ENCODE results near the gene IRF4.
"Not testable (repeated sequence)": the region's sequence is repeated elsewhere in the genome, so short reads cannot be mapped to it uniquely, and the experiment has no call there.

IRF4 gene

DNA sequence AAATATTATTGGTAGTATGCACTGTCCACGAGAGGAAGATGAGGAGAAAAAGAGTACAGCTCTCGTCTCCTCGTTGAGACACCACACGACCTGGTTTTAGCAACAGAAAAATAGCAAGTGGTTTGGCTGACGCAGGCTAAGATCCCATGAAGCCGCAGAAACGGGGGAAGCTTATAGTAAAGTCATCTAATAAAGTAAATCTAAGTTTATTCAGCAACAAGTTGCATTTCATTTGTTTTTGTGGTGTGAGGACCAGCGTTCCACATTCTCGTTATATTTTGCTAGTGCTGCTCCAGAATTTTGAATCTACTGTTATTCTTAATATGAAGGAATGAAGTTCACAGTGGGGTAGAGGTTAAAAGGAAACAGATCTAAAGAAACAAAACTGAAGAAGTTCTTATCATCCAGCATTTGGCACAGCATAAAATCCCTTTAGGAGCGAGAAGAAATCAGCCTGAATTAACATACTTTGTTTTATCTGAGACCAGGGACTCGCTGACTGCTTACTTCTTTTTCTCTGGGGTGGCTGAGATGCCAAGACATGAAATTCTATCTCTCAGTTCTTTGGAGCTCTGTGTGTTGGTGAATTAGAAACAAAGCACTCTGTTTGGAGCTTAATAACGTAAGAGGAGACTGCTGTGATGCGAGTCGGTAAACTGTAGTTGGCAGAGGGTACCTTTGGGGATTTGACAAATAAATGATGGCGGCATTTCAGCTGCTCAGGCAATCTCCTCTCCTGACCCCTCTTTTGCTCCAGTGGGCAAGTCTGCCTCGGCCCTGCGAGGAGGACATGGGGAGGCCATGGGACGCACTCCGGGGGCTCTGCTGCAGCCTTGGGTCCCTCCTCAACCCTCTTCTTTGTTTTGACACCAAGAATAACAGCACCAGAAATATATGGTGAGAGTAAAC is 24.9 kb upstream of the IRF4 start:
- no peak for DNase-seq

- no peak for DNase-seq
Measured at GRCh38 chr6:367298-367794, 24.2 kb upstream of the IRF4 start.

GRCh38 chr6:367891-368630 is 23.5 kb upstream of the IRF4 start:
- DNase-seq = no peak

DNA sequence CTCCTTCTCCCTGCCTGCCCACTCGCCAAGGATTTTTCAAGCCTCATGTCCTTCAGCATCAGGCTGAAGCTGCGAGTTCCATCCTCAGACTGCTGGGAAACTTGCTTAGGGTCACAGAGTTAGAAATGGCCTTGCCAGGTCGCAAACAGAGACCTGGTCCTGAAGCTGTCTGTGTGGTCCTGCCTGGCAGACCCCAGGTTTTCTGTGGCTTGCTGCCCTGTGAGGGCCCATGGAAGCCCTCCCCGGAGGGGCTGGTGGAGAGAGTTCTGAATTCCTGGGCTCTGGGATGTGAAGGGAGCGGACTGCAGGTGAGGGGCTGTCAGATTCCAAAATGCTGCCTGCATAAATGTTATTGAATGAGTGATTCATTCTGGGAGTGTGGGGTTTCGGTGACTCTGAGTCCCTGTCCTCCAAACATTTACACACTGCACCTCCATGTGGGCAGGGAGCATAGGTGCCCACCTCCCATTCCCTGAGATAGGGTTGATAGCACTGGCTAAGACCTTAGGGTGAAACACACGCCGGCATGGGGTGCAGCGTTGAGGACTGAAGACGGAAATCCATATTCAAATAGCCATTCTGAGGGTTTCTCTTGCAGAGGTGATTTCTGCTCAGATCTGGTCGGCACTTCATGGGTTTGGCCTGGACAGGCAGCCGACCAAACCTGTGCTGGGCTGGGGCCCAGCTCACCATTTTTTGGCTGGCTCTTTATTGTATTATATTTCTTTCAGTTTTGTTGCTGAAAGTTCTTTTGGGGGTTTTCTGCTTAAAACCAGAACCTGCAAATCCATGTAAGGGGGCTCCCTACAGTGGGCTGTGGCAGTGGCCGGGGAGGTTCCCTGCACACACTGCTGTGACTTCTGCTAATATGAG is 21.8 kb upstream of the IRF4 start:
- DNase-seq = no peak

GRCh38 chr6:370555-370954 is 21.0 kb upstream of the IRF4 start:
- DNase-seq = no peak

DNA sequence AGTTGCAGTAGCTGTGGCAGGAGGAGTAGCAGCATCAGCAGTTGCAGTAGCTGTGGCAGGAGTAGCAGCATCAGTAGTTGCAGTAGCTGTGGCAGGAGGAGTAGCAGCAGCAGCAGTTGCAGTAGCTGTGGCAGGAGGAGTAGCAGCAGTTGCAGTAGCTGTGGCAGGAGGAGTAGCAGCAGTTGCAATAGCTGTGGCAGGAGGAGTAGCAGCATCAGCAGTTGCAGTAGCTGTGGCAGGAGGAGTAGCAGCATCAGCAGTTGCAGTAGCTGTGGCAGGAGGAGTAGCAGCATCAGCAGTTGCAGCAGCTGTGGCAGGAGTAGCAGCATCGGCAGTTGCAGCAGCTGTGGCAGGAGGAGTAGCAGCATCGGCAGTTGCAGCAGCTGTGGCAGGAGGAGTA is 19.7 kb upstream of the IRF4 start:
- not testable (repeated sequence) for DNase-seq

- DNase-seq = no peak
Measured at GRCh38 chr6:372336-372911, 19.1 kb upstream of the IRF4 start.

- DNase-seq = no peak
Measured at GRCh38 chr6:373031-373430, 18.5 kb upstream of the IRF4 start.

DNA sequence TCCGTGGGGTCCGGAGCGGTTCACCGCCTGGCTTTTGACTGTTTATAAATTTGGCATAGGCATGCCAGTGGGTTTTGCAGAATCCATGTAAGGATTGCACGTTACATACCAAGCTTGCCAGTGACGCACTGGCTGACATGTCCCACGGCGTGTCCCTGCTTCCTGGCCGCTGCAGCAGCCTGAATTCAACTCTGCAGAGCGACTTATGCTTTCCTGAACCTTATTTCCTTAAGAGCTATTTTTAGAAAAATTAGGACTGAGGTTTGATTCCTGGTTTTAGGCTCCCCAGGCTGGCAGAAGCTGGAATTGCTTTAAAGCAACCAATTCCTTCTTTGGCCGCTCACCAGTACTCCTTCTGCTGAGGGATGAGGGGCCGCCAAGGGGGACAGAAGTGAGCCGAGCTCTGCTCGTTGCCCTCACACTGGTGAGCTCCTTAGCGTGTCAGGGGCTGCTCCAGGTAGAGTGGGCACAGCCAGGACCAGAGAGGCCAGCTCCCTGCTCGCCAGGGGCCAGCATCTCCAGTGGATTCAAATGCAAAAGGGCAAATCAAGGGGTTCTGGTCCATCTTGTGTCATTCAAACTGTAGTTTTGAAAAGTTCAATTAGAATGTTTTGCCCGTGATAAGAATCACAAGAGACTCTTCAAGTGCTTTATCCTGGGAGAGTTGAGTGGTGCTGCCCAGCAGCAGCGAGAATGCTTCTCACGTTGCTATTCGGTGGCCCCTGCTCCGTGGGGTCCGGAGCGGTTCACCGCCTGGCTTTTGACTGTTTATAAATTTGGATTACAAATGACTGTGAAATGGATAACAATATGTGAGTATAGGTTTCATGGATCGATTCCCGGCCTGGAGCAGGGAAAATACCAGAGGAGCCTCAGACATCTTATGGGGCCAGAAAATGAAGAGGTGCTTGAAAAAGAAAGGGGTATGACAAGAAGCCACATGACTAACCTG is 17.5 kb upstream of the IRF4 start:
- no peak for DNase-seq

DNA sequence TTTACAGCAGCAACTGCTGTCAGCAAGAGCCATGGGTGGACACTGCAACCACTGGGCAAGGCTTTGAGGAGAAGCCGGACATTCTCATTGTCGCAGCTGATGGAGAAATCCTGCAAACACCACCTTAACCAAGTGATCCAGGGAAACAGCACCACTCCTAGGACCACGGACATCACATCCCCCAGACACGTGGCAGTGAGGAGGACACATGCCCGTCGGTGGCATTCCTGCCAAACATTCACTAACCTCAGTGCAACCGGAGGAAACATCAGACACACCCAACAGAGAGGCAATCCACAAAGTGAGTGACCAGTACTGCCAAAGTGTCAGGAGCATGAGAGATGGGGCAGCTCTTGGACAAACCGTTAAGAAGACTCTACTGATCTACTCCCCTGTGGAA is 16.6 kb upstream of the IRF4 start:
- no peak for DNase-seq

- no peak for DNase-seq
Measured at GRCh38 chr6:376827-377640, 14.5 kb upstream of the IRF4 start.

DNA sequence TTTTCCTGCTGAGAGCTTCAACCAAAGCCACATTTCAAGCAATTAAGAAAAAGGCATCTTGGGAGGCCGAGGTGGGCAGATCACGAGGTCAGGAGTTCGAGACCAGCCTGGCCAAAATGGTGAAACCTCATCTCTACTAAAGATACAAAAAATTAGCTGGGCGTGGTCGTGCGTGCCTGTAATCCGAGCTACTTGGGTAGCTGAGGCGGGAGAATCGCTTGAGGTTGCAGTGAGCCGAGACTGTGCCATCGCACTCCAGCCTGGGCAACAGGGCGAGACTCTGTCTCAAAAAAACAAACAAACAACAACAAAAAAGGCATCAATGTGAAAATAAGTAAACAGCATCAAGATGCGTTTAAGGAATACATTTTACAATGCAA is 13.9 kb upstream of the IRF4 start:
- DNase-seq = not testable (repeated sequence)

DNA sequence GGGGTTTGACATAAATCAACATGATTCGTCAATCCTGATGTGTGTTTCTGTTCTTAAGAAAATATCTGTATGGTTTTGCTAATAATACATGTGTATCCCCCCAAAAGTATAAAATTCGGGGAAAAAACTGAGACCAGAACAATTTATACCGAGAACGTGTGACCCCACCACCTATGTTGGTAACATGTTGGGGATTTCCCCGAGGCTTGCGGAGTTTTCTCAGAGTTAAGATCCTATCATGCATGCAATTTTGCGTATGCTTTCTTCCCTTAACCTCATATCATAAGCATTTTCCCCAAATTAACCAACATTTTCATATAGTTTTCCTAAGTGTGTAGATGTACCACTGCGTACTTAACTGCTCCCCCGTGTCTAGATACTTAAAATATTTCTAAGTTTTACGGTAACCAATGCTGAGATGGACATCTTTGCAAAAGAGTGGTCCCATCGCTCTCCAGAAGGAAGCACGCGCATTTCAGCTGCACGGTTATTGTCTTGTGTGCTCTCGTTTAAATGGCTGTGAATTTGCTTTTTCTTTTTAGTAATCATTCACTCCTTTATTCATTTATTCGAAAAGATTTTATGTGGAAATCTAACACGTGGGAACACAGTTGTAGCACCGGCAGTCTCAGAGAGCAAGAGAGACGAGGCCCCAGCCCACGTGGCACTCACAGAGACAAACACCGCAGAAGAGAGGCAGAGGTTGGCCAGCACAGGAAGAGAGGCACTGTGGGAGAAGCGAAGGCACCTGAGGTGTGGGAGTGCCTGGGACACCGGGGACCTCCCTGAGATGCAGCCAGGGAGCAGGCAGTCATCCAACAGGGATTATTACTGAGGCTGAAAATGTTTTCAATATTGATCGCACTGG is 13.2 kb upstream of the IRF4 start:
- no peak for DNase-seq

DNA sequence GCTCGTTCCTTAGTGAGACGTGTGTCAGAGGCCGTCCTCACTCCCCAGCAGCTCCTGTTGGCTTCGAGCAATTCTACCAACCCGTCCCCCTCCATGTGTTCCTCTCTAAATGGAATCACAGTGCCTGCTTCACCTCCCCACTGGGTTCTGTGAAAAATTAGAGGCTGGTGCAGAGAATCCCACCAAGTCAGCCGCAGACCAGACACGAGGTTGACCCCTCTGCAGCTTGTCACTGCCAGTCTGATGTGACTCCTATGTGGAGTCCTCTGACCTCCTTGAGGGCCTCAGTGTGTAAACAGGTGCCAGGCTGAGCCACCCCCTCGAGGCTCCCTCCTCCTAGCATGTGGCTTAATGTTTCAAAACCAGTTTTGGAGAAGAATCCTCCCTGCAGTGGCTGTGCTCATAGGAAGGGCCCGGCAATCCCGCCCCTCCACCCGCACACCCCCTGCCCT is 12.6 kb upstream of the IRF4 start:
- DNase-seq = no peak

DNA sequence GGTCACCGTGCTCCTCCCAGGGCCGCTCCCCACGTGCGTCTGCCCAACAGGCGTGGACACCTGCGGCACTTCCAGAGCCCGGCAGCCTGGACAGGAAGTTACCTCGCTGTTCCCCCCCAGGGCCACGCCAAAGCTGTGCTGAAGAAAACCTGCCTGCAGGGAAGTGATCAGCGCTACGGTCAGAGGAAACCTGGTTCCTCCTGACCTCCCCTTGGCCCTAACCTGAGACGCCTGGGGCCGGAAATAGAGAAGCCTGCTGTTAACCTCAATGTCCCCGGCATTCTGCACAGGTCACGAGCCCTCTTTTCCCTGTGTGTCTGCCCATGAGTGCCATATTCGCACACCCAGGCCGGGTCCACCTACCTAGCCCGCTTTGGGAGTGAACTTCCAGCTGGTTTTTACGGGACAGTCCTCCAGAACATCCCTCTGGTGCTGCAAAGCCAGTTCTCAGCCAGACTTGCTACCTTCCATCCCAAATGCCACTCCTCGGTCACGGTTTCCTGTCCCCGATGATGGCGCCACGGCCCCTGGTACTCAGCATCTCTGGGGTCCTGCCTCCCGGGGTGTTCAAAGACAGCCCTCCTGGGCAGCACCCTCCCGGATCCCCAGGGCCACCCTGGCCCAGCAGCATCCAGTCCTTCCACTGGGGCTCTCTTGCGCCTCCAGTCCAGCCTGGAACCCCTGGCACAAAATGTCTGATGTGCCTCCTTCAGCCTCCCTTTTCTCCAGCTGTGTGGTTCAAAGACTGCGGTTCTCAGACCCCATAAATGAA is 12.0 kb upstream of the IRF4 start:
- DNase-seq = no peak

DNA sequence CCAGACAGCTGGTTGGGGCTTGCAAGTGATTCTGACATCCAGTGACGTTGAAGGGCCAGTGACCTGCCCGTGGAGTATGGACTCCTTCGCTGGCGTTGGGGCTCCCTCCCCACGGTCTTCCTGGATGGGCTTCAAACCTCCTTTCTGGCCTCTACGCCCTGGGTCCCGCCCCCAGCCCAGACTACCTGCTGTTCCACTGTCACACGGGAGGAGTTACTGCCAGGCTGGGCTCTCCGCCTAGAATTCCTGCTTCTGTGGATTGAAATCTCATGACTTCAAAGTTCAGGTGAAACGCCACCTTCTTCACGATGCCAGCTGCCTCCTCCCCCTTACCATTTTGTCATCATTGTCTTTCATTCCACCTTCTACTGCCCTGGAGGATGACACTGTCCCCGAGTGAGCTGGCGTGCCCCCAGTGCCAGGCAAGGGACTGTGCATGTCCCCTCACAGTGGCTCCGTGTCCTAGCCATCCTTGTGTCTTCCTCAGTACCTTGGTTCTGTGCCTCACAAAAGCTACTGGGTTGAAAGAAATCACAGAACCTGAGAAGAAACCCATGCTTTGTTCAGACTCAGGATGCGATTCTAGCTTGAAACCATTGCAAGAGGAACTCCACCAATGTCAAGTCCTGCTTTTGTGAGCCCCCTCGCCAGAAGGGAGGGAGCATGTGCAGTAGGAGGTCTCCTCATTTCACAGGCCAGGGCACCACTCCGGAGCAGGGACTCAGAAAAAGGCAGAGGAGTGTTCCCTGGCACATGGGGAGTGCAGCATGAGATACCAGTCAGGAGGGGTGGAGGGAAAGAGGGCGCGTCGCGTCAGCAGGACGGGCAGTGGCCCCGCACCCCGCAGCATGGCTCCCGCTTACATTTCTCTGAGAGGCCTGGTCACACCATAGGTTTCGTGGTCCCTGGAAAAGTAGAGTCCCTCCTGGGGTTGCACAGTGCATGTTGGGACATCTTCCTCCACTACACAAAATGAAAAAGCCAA is 11.0 kb upstream of the IRF4 start:
- no peak for DNase-seq

DNA sequence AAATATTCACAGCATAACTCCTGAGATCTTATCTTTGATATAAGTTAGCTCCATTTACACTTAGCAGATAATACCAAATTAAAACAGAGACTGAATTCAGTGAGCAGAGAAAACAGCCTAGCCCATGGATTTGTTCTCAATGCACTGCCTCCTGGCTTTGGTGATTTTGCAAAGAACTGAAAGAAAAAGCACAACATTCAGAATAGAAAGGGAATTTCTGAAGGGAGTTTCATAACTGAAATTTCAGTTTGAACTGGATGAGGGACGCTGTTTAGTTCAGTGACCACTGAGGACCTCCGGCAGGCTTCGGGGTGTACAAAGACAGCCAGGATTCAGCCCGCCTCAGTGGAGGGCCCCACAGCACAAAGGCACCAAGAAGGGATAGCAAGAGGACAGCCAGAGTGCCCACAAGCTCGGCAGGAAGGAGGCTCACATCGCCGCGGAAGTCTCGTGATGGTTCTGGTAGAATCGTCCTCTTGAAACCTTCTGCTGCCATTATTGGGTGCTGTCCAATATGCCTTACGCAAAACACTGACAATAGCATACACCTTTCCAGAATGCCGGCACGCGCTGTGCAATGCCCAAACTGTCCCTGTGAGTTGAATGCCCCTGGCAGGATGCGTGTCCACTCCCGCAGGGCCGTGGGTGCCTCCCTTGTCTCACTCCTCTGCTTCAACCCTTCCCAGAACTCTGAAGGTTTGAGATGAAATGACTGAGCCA is 9.7 kb upstream of the IRF4 start:
- DNase-seq = no peak
